OCI-LY7 (cell line): ENCODE measurements around the gene SLC25A3. TPM values are rescaled to one million over a fixed set of nuclear protein-coding genes. Genes with fewer than 3 reads are reported as not detected.

Experiments
- Bru-seq: library from RNA; stranded (reverse); fragments of 400-500 nt; gene quantifications from one replicate; lab custom pipeline; 2021; lab: Mats Ljungman, UMichigan
- BruChase-seq, 2 experiments: library from RNA; stranded (reverse); fragments of 400-500 nt; gene quantifications; one replicate each; lab custom pipeline; 2021; lab: Mats Ljungman, UMichigan
- BruUV-seq: library from RNA; stranded (reverse); fragments of 400-500 nt; replicated peaks from 2 replicates; lab custom pipeline; 2021; lab: Mats Ljungman, UMichigan
- CTCF ChIA-PET: fragments of 300-600 bp; sonication (Branson Sonifier 250); formaldehyde crosslinking; loops from one replicate; lab custom pipeline; 2022; ENCODE audit warnings: antibody characterized with exemption; ENCODE audit not compliant: unreplicated experiment; lab: Charles Lee
- POLR2A ChIA-PET: fragments of 300-600 bp; sonication (Branson Sonifier 250); formaldehyde crosslinking; loops from one replicate; lab custom pipeline; 2022; ENCODE audit warnings: antibody characterized with exemption; lab: Charles Lee
- DNase-seq: peaks from one replicate; pipeline ENCODE4 v3.0.0-alpha.2; 2015; ENCODE audit warnings: low spot score
- H2AFZ ChIP-seq: fragments of 200-600 bp; sonication (generic), shearing (Covaris generic); 2 replicates; pipeline ENCODE4 v1.6.1; 2014; ENCODE audit warnings: mild to moderate bottlenecking, antibody characterized with exemption, low read length, moderate library complexity
- H3K27ac ChIP-seq: fragments of 200-600 bp; sonication (generic); 2 replicates; pipeline ENCODE4 v1.5.1; 2014; ENCODE audit warnings: mixed run types, low read depth, mild to moderate bottlenecking, moderate library complexity, low read length, inconsistent platforms; ENCODE audit not compliant: poor library complexity, severe bottlenecking
- H3K36me3 ChIP-seq: fragments of 200-600 bp; sonication (generic); 2 replicates; pipeline ENCODE4 v1.6.1; 2014; ENCODE audit warnings: mild to moderate bottlenecking, antibody characterized with exemption, low read length, moderate library complexity, mixed read lengths; ENCODE audit not compliant: insufficient read depth
- H3K4me1 ChIP-seq: fragments of 200-600 bp; sonication (generic); 2 replicates; pipeline ENCODE4 v1.5.1; 2014; ENCODE audit warnings: mild to moderate bottlenecking, low read length; ENCODE audit not compliant: insufficient read depth, poor library complexity, severe bottlenecking
- H3K4me2 ChIP-seq: fragments of 200-600 bp; sonication (generic); 2 replicates; pipeline ENCODE4 v1.6.1; 2014; ENCODE audit warnings: mild to moderate bottlenecking, low read length
- H3K4me3 ChIP-seq: fragments of 200-600 bp; sonication (generic); 2 replicates; pipeline ENCODE4 v1.5.1; 2014; ENCODE audit warnings: mild to moderate bottlenecking, low read depth, low read length; ENCODE audit not compliant: poor library complexity, severe bottlenecking
- H3K79me2 ChIP-seq: fragments of 200-600 bp; sonication (generic); 2 replicates; pipeline ENCODE4 v1.6.1; 2016; ENCODE audit warnings: low read depth, mild to moderate bottlenecking, low read length, moderate library complexity, mixed read lengths; ENCODE audit not compliant: insufficient read depth
- H3K9me2 ChIP-seq: fragments of 200-600 bp; sonication (generic); 2 replicates; pipeline ENCODE4 v1.6.1; 2016; ENCODE audit warnings: mild to moderate bottlenecking, low read length, mixed read lengths; ENCODE audit not compliant: insufficient read depth
- H3K9me3 ChIP-seq: fragments of 200-600 bp; sonication (generic); 2 replicates; pipeline ENCODE4 v1.6.1; 2014; ENCODE audit warnings: mild to moderate bottlenecking, mixed run types, low read length, mixed read lengths
- H4K20me1 ChIP-seq: fragments of 200-600 bp; sonication (generic); 2 replicates; pipeline ENCODE4 v1.6.1; 2014; ENCODE audit warnings: mild to moderate bottlenecking, antibody characterized with exemption, low read length, moderate library complexity, mixed read lengths; ENCODE audit not compliant: insufficient read depth
- CTCF ChIP-seq: fragments of 200-600 bp; sonication (generic); conservative IDR thresholded peaks from 2 replicates; pipeline ENCODE4 v1.5.1; 2014; ENCODE audit warnings: mild to moderate bottlenecking, antibody characterized with exemption, low read length, moderate library complexity, mixed read lengths
- EZH2phosphoT487 ChIP-seq: fragments of 200-600 bp; sonication (generic); IDR thresholded peaks from 2 replicates; pipeline ENCODE4 v1.6.1; 2018; ENCODE audit warnings: low read depth, borderline replicate concordance, mild to moderate bottlenecking, mixed run types, antibody characterized with exemption, low read length, moderate library complexity, mixed read lengths
- intact Hi-C: fragments of 100-400 bp; cut with micrococcal nuclease; formaldehyde crosslinking; loops from one replicate; pipeline ENCODE4 v1.10.0; 2022; ENCODE audit not compliant: unreplicated experiment
- long read RNA-seq: library from polyadenylated mRNA; stranded (forward); transcript quantifications from one replicate; pipeline ENCODE4 v2.0.0, GENCODE V29; 2022
- total RNA-seq, 2 experiments: library from RNA; depleted of rRNA in 1 of 2; stranded (reverse); fragments of >200 nt in 1 of 2; shearing (Covaris generic) in 1 of 2; gene quantifications; 2 replicates each; pipeline ENCODE4 v1.2.3, GENCODE V29; 2014 to 2022

The SLC25A3 gene
- total RNA-seq (2014; rRNA removed; shearing (Covaris generic)) (332 and 355 TPM in 2 replicates), total RNA-seq (2022) (440 and 476 TPM in 2 replicates), Bru-seq, nascent RNA (percentile 97 among the genes with signal in this experiment), BruChase-seq, experiment 1, labeled RNA remaining after a 6-hour chase (percentile 98 among the genes with signal in this experiment), BruChase-seq, experiment 2, labeled RNA remaining after a 2-hour chase (percentile 95 among the genes with signal in this experiment)
- long read RNA-seq, full-length matches to known transcripts, result 215 of 240 reads
- long read RNA-seq, partial matches to known transcripts, result 21 of 240 reads
- long read RNA-seq, other reads (novel, unspliced or antisense), result 4 of 240 reads

- Histone ChIP-seq H3K79me2 (peaks cover 50% of the 10 kb centered on the region), H3K9me2 (no peaks in the 10 kb centered on the region), H3K4me3 (peak within 1 kb of the TSS; percentile 92), H3K4me2 (peak within 1 kb of the TSS; percentile 93), H4K20me1 (peaks cover 28% of the 10 kb centered on the region), H3K9me3 (no peaks in the 10 kb centered on the region), H3K4me1 (peaks cover 17% of the 10 kb centered on the region), H3K27ac (peak within 1 kb of the TSS; percentile 60), H3K36me3 (peaks cover 47% of the 10 kb centered on the region), H2AFZ (peak within 1 kb of the TSS; percentile 81; the same call in 1 of the 2 replicates)
- POLR2A ChIA-PET, result interaction anchor here (0.6 to 5.3 kb wide), 26 partner anchors 8 to 417 kb away, joined by 3 to 29 read pairs (median 4); partner anchors contain the start of genes APAF1 and IKBIP
- TF ChIP-seq EZH2phosphoT487 (no peak), CTCF (no peak)
- intact Hi-C loops, result loop anchor here (1.0 kb wide), 2 partner anchors 52 to 75 kb away; partner anchors contain the start of gene APAF1
- DNase-seq, result peak; percentile 99
- CTCF ChIA-PET, result interaction anchor here (0.6 to 1.5 kb wide), 6 partner anchors 11 to 436 kb away, joined by 3 to 4 read pairs (median 4); no protein-coding TSS in a partner anchor
- BruUV-seq, result no TSS peak
These were observed at the start of gene SLC25A3 for GRCh38 chr12:98593351-98594049. Gene SLC25A3, plus strand, starts transcription at chr12:98593686. Its CDS starts 293 bp downstream, at chr12:98593979.

DNA sequence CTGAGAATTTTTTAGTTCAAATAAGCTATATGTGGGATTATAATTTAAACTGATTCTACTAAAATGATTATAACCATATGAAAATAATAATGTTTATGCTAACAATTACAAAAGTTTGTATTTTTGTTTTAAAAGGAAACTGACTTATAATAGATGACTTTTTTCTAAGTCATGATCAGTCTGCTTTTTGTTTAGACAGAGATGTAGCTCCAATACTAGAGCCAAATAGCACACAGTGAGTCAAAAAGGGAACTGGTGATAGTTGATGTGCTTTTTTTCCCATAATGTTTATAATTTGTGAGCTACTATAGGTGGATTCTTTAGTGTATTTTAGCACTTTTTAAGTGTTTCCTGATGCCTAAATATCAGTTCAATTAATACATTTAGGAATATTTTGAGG, 49.8 kb upstream of the SLC25A3 start:
- ChIA-PET CTCF (no interaction called here), POLR2A (interaction anchor here (0.6 to 1.0 kb wide), 2 partner anchors 47 to 53 kb away, joined by 3 to 4 read pairs; no protein-coding TSS in a partner anchor)
- TF ChIP-seq CTCF, result no peak
- no peak for TF ChIP-seq EZH2phosphoT487
- Histone ChIP-seq H3K27ac (no peak overlapping the region), H3K4me1 (no peaks in the 10 kb centered on the region), H3K9me3 (no peaks in the 10 kb centered on the region), H3K9me2 (no peaks in the 10 kb centered on the region), H4K20me1 (peaks cover 18% of the 10 kb centered on the region), H2AFZ (no peak overlapping the region), H3K79me2 (peaks cover 67% of the 10 kb centered on the region), H3K4me3 (no peak overlapping the region), H3K4me2 (no peak overlapping the region), H3K36me3 (peaks cover 97% of the 10 kb centered on the region)
- no TSS peak for BruUV-seq
- no peak for DNase-seq
- intact Hi-C loops, result no loop called here
